Osteoblast (primary cell): Measurements from ENCODE around the gene SFXN3. TPM values are rescaled to one million over a fixed set of nuclear protein-coding genes. Genes with fewer than 3 reads are reported as not detected.

Source experiments
- DNase-seq: peaks from one replicate; pipeline ENCODE4 v3.0.0; 2011; ENCODE audit warnings: low spot score, mixed read lengths; ENCODE audit not compliant: insufficient read length; ENCODE audit errors: missing footprints
- H2AFZ ChIP-seq: 2 replicates; pipeline ENCODE4 v1.6.0; 2011; ENCODE audit warnings: mild to moderate bottlenecking, low read length
- H3K27ac ChIP-seq: 2 replicates; pipeline ENCODE4 v1.5.1; 2011; ENCODE audit warnings: mild to moderate bottlenecking, low read depth, low read length, moderate library complexity
- H3K27me3 ChIP-seq: 2 replicates; pipeline ENCODE4 v1.6.0; 2012; ENCODE audit warnings: mild to moderate bottlenecking, control low read depth, inconsistent platforms, low read length, moderate library complexity; ENCODE audit not compliant: insufficient read depth
- H3K36me3 ChIP-seq: 2 replicates; pipeline ENCODE4 v1.5.1; 2011; ENCODE audit warnings: mild to moderate bottlenecking, low read length, control low read depth, moderate library complexity; ENCODE audit not compliant: insufficient read depth
- H3K4me1 ChIP-seq: 2 replicates; pipeline ENCODE4 v1.5.1; 2011; ENCODE audit warnings: mild to moderate bottlenecking, low read length, control low read depth, moderate library complexity; ENCODE audit not compliant: insufficient read depth
- H3K4me2 ChIP-seq: 2 replicates; pipeline ENCODE4 v1.6.0; 2011; ENCODE audit warnings: mild to moderate bottlenecking, low read length; ENCODE audit not compliant: insufficient read depth
- H3K4me3 ChIP-seq: fragments of 200-600 bp; sonication (generic); 3 replicates; pipeline ENCODE4 v1.5.1; 2012; ENCODE audit warnings: mild to moderate bottlenecking, low read length, inconsistent platforms; ENCODE audit not compliant: insufficient read depth
- H3K79me2 ChIP-seq: 2 replicates; pipeline ENCODE4 v1.6.0; 2012; ENCODE audit warnings: mild to moderate bottlenecking, low read length, control low read depth, inconsistent platforms; ENCODE audit not compliant: insufficient read depth
- H3K9me3 ChIP-seq: 2 replicates; pipeline ENCODE4 v1.5.1; 2011; ENCODE audit warnings: low read depth, low read length, control low read depth
- H4K20me1 ChIP-seq: 2 replicates; pipeline ENCODE4 v1.6.0; 2012; ENCODE audit warnings: mild to moderate bottlenecking, low read length, control low read depth; ENCODE audit not compliant: insufficient read depth
- total RNA-seq: library from RNA; depleted of rRNA; stranded (reverse); fragments of >200 nt; gene quantifications from 2 replicates; pipeline ENCODE4 v1.2.3, GENCODE V29; 2012
- TF ChIP-seq, protein P1 (sequence below): IDR thresholded peaks from 2 replicates; pipeline ENCODE4 v1.5.1; 2011; ENCODE audit warnings: mild to moderate bottlenecking, low read depth, low read length, moderate library complexity; ENCODE audit errors: extremely low read depth

SFXN3 gene
- total RNA-seq, 1 donor = 103 TPM

DNA sequence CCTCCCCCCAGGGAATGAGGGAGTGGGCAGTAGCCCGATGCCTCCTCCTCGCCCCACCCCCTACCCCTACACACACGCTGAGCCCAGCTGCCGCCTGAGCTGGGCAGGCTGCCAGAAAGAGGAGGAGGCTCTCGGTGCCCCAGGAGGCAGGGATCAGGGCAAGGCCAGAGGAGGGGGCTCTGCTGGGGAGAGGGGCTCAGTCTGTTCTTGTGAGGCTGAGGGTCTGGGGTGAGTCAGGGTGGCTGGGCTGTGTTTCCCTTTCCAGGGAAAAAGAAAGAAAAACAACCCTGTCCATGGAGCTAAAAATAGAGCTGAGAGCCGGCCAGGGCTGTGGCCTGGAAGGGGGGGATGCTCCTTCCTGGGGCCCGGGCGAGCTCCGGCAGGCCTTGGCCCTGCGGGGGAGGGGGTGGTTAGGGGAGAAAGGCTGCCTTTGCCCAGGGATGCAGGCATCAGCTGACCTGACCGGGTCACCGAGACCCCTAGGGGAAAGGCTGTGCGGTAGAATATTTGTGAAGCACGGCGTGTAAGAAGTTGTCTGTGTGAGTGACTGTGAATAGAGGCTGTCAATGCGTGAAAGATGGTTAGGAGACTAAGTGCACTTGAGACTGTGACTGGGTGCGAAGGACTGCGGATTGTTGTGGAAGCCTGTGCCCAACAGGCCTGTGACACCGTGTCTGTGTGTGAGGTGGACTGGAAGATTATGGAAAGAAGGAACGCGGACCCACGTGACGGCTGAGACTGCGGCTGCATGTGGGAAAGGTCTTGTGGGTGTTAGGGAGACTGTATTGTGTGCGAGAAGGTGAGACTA is 32.6 kb upstream of the SFXN3 start:
- H3K27ac ChIP-seq = peak overlapping the region; percentile 99
- H3K9me3 ChIP-seq = no peaks in the 10 kb centered on the region
- peaks cover 37% of the 10 kb centered on the region for H3K79me2 ChIP-seq
- H3K27me3 ChIP-seq = no peaks in the 10 kb centered on the region
- peak overlapping the region; percentile 99 for H3K4me2 ChIP-seq
- DNase-seq = peak; percentile 100
- peak overlapping the region; percentile 88 for H3K4me3 ChIP-seq
- peaks cover 15% of the 10 kb centered on the region for H3K36me3 ChIP-seq
- peaks cover 20% of the 10 kb centered on the region for H4K20me1 ChIP-seq
- H2AFZ ChIP-seq = peak overlapping the region; percentile 85
- peaks cover 38% of the 10 kb centered on the region for H3K4me1 ChIP-seq
- TF ChIP-seq, protein P1, sequence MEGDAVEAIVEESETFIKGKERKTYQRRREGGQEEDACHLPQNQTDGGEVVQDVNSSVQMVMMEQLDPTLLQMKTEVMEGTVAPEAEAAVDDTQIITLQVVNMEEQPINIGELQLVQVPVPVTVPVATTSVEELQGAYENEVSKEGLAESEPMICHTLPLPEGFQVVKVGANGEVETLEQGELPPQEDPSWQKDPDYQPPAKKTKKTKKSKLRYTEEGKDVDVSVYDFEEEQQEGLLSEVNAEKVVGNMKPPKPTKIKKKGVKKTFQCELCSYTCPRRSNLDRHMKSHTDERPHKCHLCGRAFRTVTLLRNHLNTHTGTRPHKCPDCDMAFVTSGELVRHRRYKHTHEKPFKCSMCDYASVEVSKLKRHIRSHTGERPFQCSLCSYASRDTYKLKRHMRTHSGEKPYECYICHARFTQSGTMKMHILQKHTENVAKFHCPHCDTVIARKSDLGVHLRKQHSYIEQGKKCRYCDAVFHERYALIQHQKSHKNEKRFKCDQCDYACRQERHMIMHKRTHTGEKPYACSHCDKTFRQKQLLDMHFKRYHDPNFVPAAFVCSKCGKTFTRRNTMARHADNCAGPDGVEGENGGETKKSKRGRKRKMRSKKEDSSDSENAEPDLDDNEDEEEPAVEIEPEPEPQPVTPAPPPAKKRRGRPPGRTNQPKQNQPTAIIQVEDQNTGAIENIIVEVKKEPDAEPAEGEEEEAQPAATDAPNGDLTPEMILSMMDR = no peak

DNA sequence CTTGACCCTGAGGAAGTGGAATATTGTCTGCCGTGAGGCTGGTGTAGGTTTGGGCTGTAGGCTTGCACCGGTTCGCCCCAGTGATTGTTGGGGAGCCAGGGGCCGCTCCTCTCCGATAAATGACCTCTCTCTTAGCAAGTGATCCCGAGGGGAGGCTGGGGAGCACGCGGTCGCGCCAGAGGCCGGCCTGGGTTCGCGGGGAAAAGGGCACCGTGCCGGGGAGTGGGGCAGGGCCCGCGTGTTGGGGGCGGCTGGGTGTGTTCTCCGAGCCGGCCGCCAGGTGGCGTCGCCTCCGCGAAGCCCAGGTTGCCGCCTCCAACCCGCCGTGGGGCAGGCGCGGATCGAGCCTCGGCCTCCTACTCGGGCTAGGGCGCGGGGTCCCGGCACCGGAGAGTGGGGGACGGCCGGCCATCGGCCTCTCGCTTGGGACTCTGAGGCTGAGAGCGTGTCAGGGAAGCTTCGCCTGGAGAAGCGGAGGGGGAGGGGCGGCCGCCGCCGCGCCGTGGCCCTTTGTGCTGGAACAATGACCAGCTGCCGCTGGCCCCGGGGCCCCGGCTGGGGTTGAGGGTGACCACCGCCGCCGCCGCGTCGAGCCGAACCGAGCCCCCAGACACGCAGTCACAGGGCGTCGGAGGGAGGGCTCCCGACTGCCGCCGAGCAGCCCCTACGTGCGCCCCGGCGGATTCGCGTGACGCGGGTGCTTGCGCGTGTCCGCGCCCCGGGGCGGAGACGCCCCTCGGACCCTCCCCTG is 31.9 kb upstream of the SFXN3 start:
- peaks cover 21% of the 10 kb centered on the region for H3K36me3 ChIP-seq

DNA sequence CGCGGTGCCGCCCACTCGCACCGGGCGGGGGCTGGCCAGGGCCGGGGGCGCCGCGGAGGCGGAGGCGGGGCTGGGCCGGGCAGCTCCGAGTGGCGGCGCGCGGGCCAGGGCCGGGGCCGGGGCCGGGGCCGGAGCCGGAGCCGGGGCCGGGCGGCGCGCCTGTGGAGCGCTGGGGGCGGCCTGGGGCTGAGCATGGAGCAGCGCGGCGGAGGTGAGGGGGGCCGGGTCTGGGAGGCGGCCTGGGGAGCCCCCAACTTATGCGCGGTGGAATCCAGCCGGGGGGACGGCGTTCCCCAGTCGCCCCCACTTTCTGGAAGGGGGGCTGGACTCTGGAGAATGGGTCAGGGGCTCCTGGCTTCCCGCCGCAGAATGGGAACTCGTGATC is 31.3 kb upstream of the SFXN3 start, which contains the start of gene LZTS2:
TSS of gene LZTS2 (plus strand) at position 67 of the 385 bp plus-strand sequence. CDS start 2,731 bp downstream, outside the sequence.
- no peak for DNase-seq
- H2AFZ ChIP-seq = peak within 1 kb of the TSS; percentile 80
- H3K79me2 ChIP-seq = peaks cover 49% of the 10 kb centered on the region
- H3K9me3 ChIP-seq = no peaks in the 10 kb centered on the region
- H3K4me1 ChIP-seq = peaks cover 38% of the 10 kb centered on the region
- peaks cover 23% of the 10 kb centered on the region for H3K36me3 ChIP-seq
- TF ChIP-seq, protein P1 = no peak
- peak within 1 kb of the TSS; percentile 99 for H3K27ac ChIP-seq
- no peaks in the 10 kb centered on the region for H3K27me3 ChIP-seq
- H4K20me1 ChIP-seq = peaks cover 30% of the 10 kb centered on the region
- H3K4me2 ChIP-seq = peak within 1 kb of the TSS; percentile 99
- peak within 1 kb of the TSS; percentile 88 for H3K4me3 ChIP-seq

More for the DNA sequence above, 31.9 kb upstream of the SFXN3 start:
- Histone ChIP-seq H3K9me3 (no peaks in the 10 kb centered on the region), H3K4me2 (peak overlapping the region; percentile 99), H4K20me1 (peaks cover 27% of the 10 kb centered on the region), H3K4me1 (peaks cover 38% of the 10 kb centered on the region), H2AFZ (peak overlapping the region; percentile 80), H3K4me3 (peak overlapping the region; percentile 88), H3K27me3 (no peaks in the 10 kb centered on the region), H3K79me2 (peaks cover 44% of the 10 kb centered on the region), H3K27ac (peak overlapping the region; percentile 99)
- TF ChIP-seq, protein P1 = peak; percentile 64
- peak; percentile 99 for DNase-seq
